GM18858 (cell line): ENCODE data around the gene IP6K3.

Experiments
- ATAC-seq: cut with Tn5 transposase; IDR thresholded peaks from one replicate; pipeline ENCODE4 v1.9.1; 2021; ENCODE audit not compliant: unreplicated experiment

Gene IP6K3

DNA sequence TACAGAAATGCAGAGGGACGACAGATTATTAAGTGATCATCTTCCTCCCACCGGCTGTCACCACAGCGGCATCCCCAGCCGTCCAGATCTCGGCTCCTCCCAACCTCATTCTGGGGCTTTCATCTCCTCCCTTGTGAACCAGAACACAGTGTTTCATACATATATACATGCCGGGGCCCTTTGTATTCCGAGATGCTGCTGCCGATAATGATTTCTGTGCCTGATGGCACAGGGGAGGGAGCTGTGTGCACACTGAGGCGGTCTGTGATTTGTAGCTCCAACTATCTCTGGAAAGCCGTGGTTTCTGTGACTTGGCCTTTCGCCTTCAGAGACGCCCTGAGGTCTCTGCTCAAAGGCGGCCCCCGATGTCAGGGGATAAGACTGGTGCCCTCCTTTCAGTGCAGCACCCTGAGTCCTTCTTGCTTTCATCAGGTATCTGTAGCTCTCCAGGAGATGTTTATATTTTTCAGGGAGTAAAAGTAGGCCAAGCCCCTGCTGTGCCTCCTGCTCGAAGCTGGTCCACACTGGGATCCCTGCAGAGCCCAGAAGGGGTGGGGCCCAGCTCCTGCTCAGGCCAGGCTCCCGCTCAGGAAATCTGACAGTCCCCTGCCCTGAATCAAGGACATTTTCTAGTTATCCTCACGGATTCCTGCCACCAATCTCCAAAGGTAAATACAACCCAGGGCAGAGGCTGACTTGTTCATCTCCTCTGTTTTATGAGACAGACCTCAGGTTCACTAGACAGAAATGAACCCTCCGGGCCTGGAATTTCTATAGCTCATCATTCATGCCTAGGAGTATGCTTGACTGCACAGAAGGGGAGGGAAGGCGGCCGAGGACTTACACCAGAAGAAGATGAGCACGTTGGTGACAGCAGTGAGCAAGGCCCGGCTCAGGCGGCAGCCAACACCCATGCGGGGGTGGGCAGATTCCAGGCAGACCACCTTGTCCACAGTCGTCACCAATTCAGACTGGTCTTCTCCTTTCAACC lies 31.0 kb upstream of the IP6K3 start:
- no peak for ATAC-seq

DNA sequence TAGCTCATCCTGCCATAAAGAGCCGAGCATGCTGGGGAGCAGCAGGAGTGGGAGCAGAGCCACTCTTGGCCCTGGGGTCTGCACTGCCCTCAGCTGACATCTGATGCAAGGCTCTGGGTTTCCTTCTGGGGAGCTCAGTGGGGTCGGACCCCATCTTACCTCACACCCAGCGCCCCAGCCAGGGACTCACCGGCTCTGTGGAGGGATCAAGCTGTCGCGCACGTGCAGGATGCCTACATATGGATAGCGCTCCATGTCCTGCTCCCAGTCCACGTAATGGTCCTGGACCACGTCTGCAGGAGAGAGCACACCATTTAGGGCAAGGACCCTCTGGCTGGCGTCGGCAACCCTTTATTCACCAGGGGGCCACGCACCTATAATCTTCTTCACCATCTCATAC lies 30.1 kb upstream of the IP6K3 start:
- no peak for ATAC-seq

DNA sequence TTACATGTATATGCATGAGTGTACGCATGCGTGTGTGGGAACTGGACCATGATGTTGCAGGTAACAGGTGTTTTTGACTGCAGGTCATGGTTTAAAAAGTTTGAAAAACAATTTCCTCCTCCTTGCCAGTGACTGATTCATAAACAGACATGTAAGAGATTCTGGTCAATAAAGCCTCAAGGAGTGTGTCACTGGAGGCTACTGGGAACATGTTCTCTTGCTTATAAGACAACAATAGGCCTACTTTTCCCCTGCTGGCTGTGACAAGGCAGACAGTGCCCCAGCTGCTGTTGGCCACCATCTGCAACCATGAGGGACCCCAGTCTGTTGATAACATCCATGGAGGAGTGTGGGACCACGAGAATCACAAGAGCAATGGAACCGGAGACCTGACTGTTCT lies 29.5 kb upstream of the IP6K3 start:
- no peak for ATAC-seq

DNA sequence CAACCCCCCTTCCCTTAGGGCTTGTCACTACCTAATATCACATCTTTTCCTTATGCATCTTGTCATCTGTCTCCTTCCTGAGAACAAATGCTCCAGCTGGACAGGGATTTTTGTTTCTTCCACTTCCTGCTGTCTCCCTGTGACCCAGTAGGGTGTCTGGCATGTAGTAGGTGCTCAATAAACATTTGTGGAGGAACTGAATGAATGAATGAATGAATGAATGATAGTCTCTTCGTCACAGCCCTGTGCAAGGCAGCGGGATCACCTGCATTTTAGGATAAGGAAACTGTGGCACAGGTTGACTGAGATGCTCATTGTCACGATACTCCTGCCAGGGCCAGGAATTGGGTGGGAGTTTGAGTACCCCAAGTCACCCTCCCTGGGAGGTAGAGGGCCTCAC lies 28.1 kb upstream of the IP6K3 start:
- ATAC-seq = no peak

DNA sequence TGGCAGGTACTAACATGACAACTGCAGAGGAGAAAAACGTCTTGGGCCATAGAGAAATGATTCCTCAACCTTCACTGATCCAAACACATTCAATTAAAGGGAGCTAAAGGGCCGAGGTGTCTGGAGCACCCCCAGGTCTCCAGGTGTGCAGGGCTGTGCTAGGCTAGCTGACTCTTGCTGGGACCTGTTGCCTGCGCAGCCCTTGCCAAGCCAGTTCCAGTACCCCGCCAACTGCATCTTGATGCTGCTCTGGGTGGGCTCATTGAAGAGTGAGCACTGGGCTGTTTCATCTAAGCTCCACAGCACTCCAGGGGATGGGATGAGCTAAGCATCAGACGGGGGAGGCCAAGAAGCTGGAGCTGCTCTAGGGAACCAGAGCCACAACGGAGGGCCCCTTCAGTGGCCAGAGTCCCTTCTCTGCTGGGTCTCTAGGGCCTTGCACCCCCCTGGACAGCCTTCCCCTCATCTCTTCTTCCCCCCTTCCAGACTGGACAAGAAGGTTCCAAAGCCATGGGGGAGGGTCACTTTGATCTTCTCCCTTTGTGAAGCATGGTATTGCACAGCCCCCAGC lies 26.3 kb upstream of the IP6K3 start:
- no peak for ATAC-seq

DNA sequence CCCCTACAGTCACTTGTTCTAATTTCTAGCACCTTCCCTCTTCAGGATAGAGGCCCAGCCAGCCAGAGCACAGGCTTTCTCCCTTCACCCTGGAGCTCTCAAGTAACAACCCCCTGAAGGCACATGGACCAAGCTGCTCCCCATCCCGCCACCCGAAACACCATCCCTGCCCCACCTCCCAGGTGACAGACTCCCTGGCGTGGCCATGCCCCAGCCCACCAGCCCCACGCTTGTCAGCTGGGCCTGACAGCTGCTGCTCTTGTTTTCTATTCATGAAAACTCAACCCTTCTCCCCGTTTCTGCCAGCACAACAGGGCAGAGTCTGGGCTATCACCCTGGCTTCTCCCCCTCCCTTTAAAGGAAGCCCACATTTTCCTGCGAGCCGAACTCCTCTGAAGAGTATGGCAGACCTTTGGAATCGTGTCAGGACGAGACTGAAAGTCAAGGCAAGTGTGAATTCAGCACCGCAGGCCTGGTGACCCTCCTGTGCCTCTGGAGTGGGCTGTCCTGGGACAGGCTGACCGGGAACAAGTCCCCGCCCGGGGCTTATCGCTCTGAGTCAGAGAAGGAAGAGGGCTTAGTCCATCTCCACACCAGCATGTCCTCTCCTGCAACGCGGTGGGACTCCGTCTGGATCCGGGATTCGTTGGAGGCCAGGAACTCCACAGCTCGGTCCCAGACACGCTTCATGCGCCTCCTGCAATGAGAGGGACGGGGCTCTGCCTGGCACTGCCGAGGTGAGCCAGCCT lies 25.6 kb upstream of the IP6K3 start:
- no peak for ATAC-seq

DNA sequence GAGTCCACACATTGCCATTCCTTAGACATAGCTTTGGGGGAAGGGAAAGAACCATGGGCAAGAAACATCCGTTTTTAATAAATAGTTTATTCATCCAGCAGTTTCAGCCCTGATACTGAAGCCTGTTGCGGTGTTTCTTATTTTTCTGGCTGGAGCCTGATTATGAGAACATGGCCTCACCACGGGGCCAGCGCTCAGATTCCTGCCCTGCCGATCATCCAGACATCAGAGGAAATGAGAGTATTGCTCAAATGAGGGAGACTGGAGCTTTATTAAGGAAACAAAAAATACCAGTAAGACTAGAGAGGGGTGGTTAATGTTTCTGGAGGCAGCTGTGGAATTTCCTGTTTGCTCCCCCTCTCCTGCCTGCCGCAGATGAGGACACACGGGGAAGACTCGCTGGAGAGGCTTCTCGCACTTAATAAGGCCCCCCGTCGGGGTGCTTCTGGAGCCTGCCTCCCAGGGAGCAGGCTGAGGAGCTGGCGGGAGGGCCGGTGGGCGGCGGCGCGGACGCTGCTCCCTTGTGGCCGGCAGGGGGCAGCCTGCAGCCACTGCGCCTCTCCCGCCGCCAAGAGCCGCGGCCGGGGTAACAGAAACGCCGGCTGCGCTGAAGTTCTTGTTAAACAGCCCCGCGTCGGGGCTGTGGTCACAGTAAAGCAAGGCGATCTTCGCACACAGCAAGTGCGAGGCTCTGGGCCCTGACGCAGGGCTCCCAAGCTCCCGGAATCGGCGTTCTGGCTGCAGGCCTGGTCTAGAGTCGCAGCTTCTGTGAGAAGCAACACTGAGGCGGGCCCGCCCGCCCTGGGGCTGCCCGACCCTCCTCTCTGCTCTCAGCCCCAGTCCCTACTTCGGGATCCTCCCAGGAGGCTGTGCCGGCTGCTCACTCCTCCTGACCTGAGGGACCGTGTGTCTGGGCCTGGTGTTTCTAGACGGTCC lies 24.7 kb upstream of the IP6K3 start:
- ATAC-seq = no peak

DNA sequence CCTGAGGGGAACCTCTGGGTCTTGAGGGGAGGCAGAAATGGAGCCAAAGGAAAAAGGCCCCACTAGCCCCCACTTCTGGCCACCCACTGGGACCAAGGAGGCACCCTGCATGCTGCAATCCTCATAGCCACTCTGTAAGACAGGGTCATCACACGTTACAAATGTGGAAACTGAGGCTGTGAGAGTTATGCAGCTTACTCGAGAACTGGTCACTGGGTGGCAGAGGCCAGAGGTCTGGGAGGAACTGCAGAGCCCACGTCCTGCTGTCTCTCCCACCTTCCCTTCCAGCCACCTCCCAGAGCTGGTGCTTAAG lies 24.1 kb upstream of the IP6K3 start:
- ATAC-seq = no peak

DNA sequence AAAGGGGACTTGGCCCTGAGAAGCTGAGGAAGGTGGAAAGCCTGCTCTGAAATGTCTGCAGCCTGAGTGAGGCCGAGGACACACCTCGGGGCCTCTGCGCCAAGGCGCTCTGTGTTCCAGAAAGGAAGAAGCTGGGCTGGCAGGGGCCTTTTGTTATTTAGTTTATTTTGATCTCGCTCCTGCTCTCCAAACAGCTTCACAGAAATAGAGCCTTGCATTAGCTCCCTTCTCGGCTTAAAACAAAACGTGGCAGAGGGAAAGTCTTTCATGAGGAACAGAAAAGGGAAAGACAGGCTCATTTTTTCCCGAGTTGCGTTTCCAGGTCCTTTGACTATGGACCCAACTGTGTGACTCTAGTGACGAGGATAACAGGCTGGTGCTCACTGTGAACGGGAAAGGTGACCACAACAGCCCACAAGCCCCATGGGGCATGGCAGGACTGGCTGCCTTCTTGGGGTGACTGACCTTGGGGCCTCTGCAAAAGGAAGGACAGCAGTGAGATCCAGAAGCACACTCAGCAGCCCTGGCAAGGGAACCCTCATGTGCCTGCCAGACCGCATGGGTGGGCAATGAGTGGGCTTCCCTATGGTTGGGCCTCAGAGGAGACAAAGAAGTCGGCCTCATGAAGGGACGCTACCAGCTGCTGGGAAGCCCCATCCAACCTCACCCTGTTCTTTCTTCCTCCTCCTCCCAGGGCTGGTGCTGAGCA lies 23.6 kb upstream of the IP6K3 start:
- ATAC-seq = no peak

DNA sequence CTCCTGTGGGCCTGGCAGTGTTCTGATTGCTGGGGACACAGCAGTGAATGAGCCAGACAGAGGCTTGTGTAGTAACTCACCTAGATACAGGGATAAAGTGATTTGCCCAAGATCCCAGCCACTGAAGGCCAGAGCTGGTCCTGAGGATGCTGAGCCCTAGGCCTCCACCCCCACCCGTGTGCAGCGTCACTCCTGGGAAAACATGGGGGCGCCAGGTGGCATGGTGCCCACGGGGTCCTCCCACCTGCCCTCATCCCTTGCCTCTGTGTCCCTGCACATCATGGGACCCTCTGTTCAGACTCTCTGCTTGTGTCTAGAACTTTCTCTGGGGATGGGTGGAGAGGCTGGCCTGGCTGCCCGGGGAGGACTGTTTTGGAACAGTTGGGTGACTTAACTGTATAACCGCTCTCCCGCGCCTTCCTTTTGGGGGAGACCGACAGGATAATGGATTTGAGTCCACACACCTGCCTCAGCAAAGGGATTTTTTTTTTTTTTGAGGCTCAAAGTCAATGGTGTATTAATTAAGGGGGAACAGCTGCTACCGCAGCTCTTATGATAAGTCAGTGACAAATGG lies 22.6 kb upstream of the IP6K3 start:
- no peak for ATAC-seq

DNA sequence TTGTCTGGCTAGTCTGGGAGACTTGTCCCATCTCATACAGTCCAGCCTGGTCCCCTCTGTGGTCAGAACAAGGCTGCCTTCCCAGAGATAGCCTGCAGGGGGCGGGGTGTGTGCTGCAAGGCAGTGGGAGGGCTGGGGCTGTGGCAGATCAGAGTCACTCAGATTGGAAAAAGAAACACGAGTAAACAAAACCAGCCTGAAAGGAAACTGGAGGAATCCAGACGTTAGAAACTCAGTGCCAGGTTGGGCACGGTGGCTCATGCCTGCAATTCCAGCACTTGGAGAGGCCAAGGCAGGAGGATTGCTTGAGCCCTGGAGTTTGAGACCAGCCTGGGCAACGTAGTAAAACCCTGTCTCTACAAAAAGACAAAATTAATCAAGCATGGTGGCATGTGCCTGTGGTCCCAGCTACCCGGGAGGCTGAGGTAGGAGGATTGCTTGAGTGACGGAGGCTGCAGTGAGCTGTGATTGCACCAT lies 22.0 kb upstream of the IP6K3 start:
- no peak for ATAC-seq

DNA sequence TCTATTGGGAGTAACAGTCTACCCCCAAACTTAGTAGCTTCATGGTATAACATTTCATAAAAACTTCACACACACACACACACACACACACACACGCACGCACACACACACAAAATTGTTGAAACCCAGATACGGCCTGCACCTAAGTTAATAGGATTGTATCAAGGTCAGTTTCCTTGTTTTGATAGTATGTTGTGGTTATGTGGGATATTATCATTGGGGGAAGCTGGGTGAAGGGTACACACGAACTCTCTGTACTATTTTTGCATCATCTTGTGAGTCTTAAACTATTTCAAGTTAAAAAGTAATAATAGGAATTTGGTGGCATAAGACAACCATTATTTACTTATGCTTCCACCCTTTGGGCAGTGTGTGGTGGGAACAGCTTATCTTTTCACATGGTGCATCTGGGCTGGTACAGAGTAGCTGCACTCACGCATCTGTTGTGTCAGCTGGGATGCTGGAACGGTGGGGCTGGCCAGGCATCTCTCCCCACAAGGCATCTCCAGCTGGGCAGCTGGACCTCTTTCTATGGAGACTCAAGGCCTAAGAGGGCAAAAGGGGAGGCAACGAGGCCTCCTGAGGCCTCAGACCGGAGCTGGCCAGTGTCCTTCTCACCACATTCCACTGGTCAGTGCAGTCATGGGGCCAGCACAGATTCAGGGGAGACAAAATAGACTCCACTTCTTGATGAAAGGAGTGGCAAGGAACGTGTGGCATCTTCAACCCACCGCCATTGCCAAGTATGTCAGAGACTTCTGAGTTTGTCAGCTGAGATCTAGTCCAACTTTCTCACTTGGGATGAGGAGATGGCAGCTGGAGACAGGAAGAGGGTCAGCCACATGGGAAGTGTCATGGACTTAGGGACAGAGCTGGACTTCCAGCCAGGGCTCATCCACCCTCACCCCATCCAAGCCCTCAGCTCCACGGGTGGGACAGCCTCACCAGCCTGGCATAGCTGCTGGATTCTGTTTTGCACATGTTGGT lies 20.5 kb upstream of the IP6K3 start:
- no peak for ATAC-seq

DNA sequence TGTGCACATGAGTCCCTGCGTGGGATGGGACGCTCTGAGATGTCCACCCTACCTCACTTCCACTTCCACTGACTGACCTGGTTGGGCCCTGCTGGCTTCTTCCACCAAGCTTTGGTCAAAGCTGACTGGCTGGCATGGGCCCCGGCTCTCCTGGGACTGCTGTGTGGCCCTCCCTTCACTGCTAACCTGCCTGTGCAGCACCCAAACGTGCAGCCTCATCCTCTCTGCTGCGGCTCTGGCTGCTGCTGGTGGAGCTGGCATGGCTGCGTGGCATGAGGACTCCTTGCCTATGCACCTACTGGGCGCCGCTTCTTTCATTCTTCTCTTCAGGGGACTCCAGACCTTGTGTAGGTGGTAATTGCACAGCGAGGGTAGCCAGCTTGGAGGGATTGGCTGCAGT lies 18.7 kb upstream of the IP6K3 start:
- no peak for ATAC-seq

DNA sequence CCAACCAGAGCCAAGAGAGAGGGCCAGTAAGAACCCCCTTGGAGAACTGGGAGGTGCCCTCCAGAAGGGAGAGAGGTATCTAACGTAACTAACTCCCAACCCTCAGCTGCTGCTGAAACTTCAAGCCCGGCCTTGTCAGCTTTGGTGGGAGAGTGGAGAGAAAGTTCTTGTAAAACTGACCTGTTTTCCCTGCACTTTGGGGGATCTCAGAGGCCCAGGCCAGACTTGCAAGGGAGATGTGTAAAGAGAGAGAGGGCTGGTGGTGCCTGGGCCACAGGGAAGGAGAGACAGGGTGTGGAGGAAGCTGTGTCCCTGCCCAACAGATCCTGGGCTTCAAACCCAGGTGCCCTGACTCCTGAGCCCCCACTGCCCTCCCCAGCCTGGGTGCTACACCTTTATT lies 17.3 kb upstream of the IP6K3 start:
- ATAC-seq = no peak

DNA sequence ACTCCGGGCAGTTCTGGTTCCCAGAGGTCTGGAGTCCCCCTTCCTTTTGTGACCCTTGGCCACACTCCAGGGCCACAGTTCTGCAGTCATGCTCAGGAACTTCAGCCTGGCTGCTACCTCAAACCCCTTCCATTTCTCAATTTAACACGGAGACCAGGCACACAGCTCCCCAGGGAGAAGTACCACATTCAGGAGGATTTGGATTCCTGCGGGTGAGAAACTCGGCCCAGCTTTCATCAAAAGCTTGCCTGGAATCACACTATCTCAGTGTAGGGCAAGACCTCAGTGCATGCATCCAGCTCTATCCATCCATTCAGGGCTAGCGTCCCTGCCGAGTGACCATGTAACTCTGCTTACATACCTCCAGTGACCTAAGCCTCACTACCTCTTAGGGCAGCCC lies 16.8 kb upstream of the IP6K3 start:
- no peak for ATAC-seq

DNA sequence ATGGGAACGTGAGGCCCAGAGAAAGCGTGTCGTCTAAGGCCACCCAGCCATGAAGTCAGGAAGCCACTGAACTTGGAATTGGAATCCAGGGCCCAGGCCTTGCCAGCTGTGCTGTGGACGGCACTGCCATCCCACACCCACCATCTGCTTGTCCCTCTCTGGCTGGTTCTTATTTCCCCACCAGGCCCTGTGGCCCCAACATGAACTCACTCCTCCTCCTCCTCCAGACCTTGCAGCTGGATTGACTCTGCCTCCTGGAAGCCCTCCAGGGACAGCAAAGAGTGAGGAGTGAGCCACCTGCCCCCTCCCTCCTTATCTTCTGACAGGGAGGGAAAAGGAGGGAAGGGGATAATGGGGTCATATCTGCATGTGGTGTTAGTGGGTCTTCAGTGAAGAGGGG lies 16.0 kb upstream of the IP6K3 start:
- no peak for ATAC-seq

DNA sequence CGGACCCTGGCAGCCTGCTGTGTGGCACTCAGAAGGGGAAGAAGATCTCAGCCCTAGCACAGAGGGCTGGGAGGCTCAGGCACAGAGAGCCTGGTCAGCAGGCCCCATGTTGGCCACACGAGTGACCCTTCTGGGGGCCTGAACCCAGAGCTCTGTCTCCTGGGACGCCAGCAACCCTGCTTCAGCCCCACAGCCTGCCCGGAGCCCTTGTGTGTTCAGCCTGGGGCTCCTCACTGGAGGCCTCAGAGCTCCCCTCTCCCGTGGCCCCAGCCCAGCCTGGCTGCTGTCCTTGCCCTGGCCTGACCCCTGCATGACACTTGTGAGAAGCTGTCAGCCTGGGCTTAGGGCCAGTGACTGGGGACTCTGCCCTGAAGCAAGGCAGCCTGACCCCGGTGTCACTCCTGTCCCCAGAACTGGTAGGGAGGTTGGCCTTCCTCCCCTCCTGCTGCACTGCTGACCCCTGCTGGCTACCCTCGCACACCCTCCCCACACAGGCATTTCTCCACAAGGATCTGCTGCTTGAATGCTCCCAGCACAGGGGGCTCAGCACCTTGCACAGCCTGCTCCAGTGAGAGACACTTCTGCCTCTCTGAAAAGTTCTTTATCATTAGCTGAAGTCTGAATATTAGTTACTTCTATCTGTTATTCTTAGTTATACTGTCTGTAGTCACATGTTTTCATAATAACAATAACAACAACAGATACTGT lies 15.4 kb upstream of the IP6K3 start:
- ATAC-seq = no peak

DNA sequence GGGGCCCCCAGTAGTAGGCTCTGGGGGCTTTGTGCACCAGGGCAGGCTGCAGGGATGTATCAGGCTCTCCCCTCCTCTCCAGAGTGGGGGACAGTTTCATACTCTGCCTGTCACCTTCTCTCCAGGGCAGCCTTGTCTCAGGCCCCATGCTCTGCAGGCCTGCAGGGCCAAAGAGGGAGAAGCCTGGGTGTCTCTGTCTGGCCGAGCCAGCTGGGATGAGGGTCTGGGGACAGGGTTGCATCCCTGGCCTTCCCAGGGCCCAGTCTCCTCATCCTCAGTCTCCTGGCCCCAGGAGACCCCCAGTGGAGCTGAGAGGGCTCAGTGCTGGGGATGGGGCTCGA lies 14.8 kb upstream of the IP6K3 start:
- no peak for ATAC-seq
